Measurements from ENCODE around the gene MAPKBP1. TPM values are rescaled to one million over a fixed set of nuclear protein-coding genes. Genes with fewer than 3 reads are reported as not detected.

The MAPKBP1 gene
- total RNA-seq, 1 experiment from 2014 or later = 29.3 TPM

DNA sequence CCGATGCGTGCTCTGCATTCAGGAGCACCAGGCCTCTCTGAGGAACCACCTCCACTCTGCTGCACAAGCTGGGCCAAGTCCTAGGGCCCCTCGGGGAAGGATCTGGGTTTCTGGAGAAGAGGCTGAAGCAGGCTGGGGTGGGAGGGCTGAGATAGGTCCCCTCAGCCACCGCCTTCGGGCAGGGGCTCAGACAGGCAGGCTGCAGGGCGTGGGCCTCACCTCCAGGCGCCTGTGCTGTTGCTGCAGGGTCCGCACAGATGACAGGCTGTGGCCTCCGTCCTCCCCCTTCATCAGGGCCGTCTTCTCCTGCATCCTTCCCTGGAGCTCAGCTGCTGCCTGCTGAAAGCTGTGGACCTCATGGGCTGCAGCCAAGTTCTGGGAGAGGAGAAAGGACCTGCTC is 79.5 kb downstream of the MAPKBP1 start:
- no peak for TF ChIP-seq EZH2 (IDR thresholded peaks at IDR 0.05; ENCODE audit: borderline replicate concordance, low read depth, low read length, poor library complexity, severe bottlenecking)
- TF ChIP-seq, protein P1, sequence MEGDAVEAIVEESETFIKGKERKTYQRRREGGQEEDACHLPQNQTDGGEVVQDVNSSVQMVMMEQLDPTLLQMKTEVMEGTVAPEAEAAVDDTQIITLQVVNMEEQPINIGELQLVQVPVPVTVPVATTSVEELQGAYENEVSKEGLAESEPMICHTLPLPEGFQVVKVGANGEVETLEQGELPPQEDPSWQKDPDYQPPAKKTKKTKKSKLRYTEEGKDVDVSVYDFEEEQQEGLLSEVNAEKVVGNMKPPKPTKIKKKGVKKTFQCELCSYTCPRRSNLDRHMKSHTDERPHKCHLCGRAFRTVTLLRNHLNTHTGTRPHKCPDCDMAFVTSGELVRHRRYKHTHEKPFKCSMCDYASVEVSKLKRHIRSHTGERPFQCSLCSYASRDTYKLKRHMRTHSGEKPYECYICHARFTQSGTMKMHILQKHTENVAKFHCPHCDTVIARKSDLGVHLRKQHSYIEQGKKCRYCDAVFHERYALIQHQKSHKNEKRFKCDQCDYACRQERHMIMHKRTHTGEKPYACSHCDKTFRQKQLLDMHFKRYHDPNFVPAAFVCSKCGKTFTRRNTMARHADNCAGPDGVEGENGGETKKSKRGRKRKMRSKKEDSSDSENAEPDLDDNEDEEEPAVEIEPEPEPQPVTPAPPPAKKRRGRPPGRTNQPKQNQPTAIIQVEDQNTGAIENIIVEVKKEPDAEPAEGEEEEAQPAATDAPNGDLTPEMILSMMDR (conservative IDR thresholded peaks at IDR 0.05; ENCODE audit: low read depth, low read length) = no peak
- H3K4me3 ChIP-seq (ENCODE audit: low read depth, low read length, poor library complexity, severe bottlenecking) = no peak overlapping the region
- no peak overlapping the region for H3K27ac ChIP-seq (ENCODE audit: low read depth, low read length, poor library complexity, severe bottlenecking)
- no TSS peak for BruUV-seq (replicated peaks)
- H3K27me3 ChIP-seq (replicated peaks; ENCODE audit: insufficient read depth, low read depth, low read length, poor library complexity) = no peaks in the 10 kb centered on the region
- H3K36me3 ChIP-seq (ENCODE audit: insufficient read depth, low read length, poor library complexity, severe bottlenecking) = no peaks in the 10 kb centered on the region
- no peaks in the 10 kb centered on the region for H3K4me1 ChIP-seq (ENCODE audit: insufficient read depth, low read length, poor library complexity, severe bottlenecking)
- POLR2A ChIA-PET (ENCODE audit: low non-redundant PET) = no interaction called here
- DNase-seq (ENCODE audit: low spot score) = no peak
- no peaks in the 10 kb centered on the region for H3K9me3 ChIP-seq (ENCODE audit: low read depth, low read length, poor library complexity, severe bottlenecking)
- intact Hi-C loops (cut with micrococcal nuclease; ENCODE audit: unreplicated experiment) = no loop called here
- CTCF ChIA-PET = no interaction called here

GRCh38 chr15:41854443-41854842 is 80.2 kb downstream of the MAPKBP1 start:
- ChIA-PET POLR2A (ENCODE audit: low non-redundant PET) (no interaction called here), CTCF (interaction anchor here (0.7 kb wide), 1 partner anchor 8 kb away, joined by 3 read pairs; no protein-coding TSS in a partner anchor)
- H3K4me3 ChIP-seq (ENCODE audit: low read depth, low read length, poor library complexity, severe bottlenecking) = no peak overlapping the region
- no peaks in the 10 kb centered on the region for H3K27me3 ChIP-seq (replicated peaks; ENCODE audit: insufficient read depth, low read depth, low read length, poor library complexity)
- no peak overlapping the region for H3K27ac ChIP-seq (ENCODE audit: low read depth, low read length, poor library complexity, severe bottlenecking)
- TF ChIP-seq, protein P1 (conservative IDR thresholded peaks at IDR 0.05; ENCODE audit: low read depth, low read length) = no peak
- TF ChIP-seq EZH2 (IDR thresholded peaks at IDR 0.05; ENCODE audit: borderline replicate concordance, low read depth, low read length, poor library complexity, severe bottlenecking) = no peak
- H3K9me3 ChIP-seq (ENCODE audit: low read depth, low read length, poor library complexity, severe bottlenecking) = no peaks in the 10 kb centered on the region
- intact Hi-C loops (cut with micrococcal nuclease; ENCODE audit: unreplicated experiment) = no loop called here
- no peaks in the 10 kb centered on the region for H3K4me1 ChIP-seq (ENCODE audit: insufficient read depth, low read length, poor library complexity, severe bottlenecking)
- DNase-seq (ENCODE audit: low spot score) = no peak
- no TSS peak for BruUV-seq (replicated peaks)
- H3K36me3 ChIP-seq (ENCODE audit: insufficient read depth, low read length, poor library complexity, severe bottlenecking) = no peaks in the 10 kb centered on the region

GRCh38 chr15:41855261-41855961 is 81.1 kb downstream of the MAPKBP1 start:
- DNase-seq (ENCODE audit: low spot score) = no peak
- intact Hi-C loops (cut with micrococcal nuclease; ENCODE audit: unreplicated experiment) = no loop called here
- ChIA-PET POLR2A (ENCODE audit: low non-redundant PET) (no interaction called here), CTCF (interaction anchor here (0.7 kb wide), 1 partner anchor 9 kb away, joined by 3 read pairs; no protein-coding TSS in a partner anchor)
- no TSS peak for BruUV-seq (replicated peaks)
- Histone ChIP-seq H3K4me1 (ENCODE audit: insufficient read depth, low read length, poor library complexity, severe bottlenecking) (no peaks in the 10 kb centered on the region), H3K27me3 (replicated peaks; ENCODE audit: insufficient read depth, low read depth, low read length, poor library complexity) (no peaks in the 10 kb centered on the region), H3K9me3 (ENCODE audit: low read depth, low read length, poor library complexity, severe bottlenecking) (no peaks in the 10 kb centered on the region), H3K27ac (ENCODE audit: low read depth, low read length, poor library complexity, severe bottlenecking) (no peak overlapping the region), H3K36me3 (ENCODE audit: insufficient read depth, low read length, poor library complexity, severe bottlenecking) (no peaks in the 10 kb centered on the region), H3K4me3 (ENCODE audit: low read depth, low read length, poor library complexity, severe bottlenecking) (no peak overlapping the region)
- TF ChIP-seq EZH2 (IDR thresholded peaks at IDR 0.05; ENCODE audit: borderline replicate concordance, low read depth, low read length, poor library complexity, severe bottlenecking) = no peak
- TF ChIP-seq, protein P1 (conservative IDR thresholded peaks at IDR 0.05; ENCODE audit: low read depth, low read length) = no peak

Measured in A673 (cell line).